Stomach (tissue), 9 donors: Measurements from ENCODE around the gene PRKCA. TPM values are rescaled to one million over a fixed set of nuclear protein-coding genes. Genes with fewer than 3 reads are reported as not detected.
"Not testable (repeated sequence)": the region's sequence is repeated elsewhere in the genome, so short reads cannot be mapped to it uniquely, and the experiment has no call there.

ENCODE experiments used
- DNase-seq, 2 donors: peaks; one replicate each; pipeline versions ENCODE4 v3.0.0 to v3.0.0-alpha.2; 2013 to 2019
- H3K27ac ChIP-seq, 5 donors: fragments of 200-600 bp in 4 of 5; sonication (generic) in 4 of 5; one replicate each; pipeline ENCODE4 v1.5.1; 2013 to 2019; ENCODE audit warnings: mild to moderate bottlenecking in 1 of 5, moderate library complexity in 1 of 5
- H3K27me3 ChIP-seq, 3 donors: fragments of 200-600 bp; sonication (generic); one replicate each; pipeline ENCODE4 v1.5.1; 2017 to 2019; ENCODE audit warnings: mixed run types in 1 of 3
- H3K36me3 ChIP-seq, 4 donors: fragments of 200-600 bp; sonication (generic); 1 replicate in 3 of 4; 2 replicates in 1 of 4; pipeline ENCODE4 v1.5.1; 2016 to 2019
- H3K4me1 ChIP-seq, 4 donors: fragments of 200-600 bp; sonication (generic); one replicate each; pipeline ENCODE4 v1.5.1; 2016 to 2019
- H3K4me3 ChIP-seq, 4 donors: fragments of 200-600 bp; sonication (generic) in 3 of 4; one replicate each; pipeline ENCODE4 v1.5.1; 2016 to 2019; ENCODE audit warnings: mild to moderate bottlenecking in 1 of 4
- H3K9me3 ChIP-seq, 4 donors: fragments of 200-600 bp; sonication (generic); one replicate each; pipeline ENCODE4 v1.5.1; 2016 to 2019
- CTCF ChIP-seq, 7 experiments: fragments of 450-650 bp in 4 of 7; fragments of 200-600 bp in 3 of 7; sonication (generic) in 3 of 7; IDR thresholded peaks; one replicate each; pipeline ENCODE4 v1.5.1; 2016 to 2019; ENCODE audit warnings: antibody characterized with exemption in 7 of 7, control low read depth in 2 of 7, mild to moderate bottlenecking in 1 of 7
- EP300 ChIP-seq: sonication (generic); formaldehyde crosslinking; IDR thresholded peaks from one replicate; pipeline ENCODE4 v1.6.1; 2017; ENCODE audit warnings: antibody characterized with exemption
- POLR2A ChIP-seq, 4 donors: fragments of 450-650 bp; IDR thresholded peaks; one replicate each; pipeline ENCODE4 v1.6.1; 2016; ENCODE audit warnings: antibody characterized with exemption in 4 of 4, control low read depth in 2 of 4, mild to moderate bottlenecking in 1 of 4, moderate library complexity in 1 of 4
- POLR2AphosphoS5 ChIP-seq, 3 donors: sonication (generic); formaldehyde crosslinking; IDR thresholded peaks; one replicate each; pipeline ENCODE4 v1.6.1; 2016; ENCODE audit warnings: antibody characterized with exemption in 3 of 3
- WGBS, 5 donors: extraction: QIAGEN DNeasy Blood & Tissue Kit in 3 of 5; methylation state at CpG; one replicate each; pipeline versions ENCODE4 v1.1.5 to v1.1.7; 2013 to 2018; 5-methylcytosine and 5-hydroxymethylcytosine counted together
- intact Hi-C: fragments of 100-400 bp; cut with DNase I; formaldehyde crosslinking; loops from one replicate; pipeline ENCODE4 v1.15.1; 2023; ENCODE audit warnings: low total_unique reads
- polyA plus RNA-seq, 3 donors: library from polyadenylated mRNA; stranded (reverse); fragments of 200-250 nt; gene quantifications; one replicate each; pipeline ENCODE4 v1.2.3, GENCODE V29; 2013
- total RNA-seq, 5 donors: library from RNA; depleted of rRNA; stranded (reverse); fragments of >200 nt; gene quantifications; one replicate each; pipeline versions ENCODE4 v1.1.0 to v1.2.3, GENCODE V29; 2014 to 2016
- donor health status: healthy with polysubstance abuse.
- donor health status: Bipolar disorder and iron deficiency.
- donor health status: healthy.

PRKCA gene
- total and polyA plus RNA-seq, 8 donors: 2.1 to 41.1 (median 12.2) TPM

GRCh38 chr17:66724581-66725341 lies 422.3 kb downstream of the PRKCA start:
- peak overlapping the region; percentile 42 to 79 (median 50) for H3K27ac ChIP-seq
- no peaks in the 10 kb centered on the region for H3K9me3 ChIP-seq
- intact Hi-C loops: no loop called here
- no peaks in the 10 kb centered on the region for H3K27me3 ChIP-seq
- H3K4me3 ChIP-seq: no peak overlapping the region
- H3K36me3 ChIP-seq: no peaks in the 10 kb centered on the region
- TF ChIP-seq CTCF (IDR thresholded peaks at IDR 0.05) (no peak), EP300 (no peak), POLR2AphosphoS5 (IDR thresholded peaks at IDR 0.05) (no peak), POLR2A (IDR thresholded peaks at IDR 0.05) (no peak)
- WGBS, 5 donors: 6 to 30% (median 19%) methylated on average over 5 of the region's 5 CpGs
- H3K4me1 ChIP-seq: peaks cover 21 to 43% (median 27%) of the 10 kb centered on the region in 4 donors
- peak; percentile 33 to 90 for DNase-seq

DNA sequence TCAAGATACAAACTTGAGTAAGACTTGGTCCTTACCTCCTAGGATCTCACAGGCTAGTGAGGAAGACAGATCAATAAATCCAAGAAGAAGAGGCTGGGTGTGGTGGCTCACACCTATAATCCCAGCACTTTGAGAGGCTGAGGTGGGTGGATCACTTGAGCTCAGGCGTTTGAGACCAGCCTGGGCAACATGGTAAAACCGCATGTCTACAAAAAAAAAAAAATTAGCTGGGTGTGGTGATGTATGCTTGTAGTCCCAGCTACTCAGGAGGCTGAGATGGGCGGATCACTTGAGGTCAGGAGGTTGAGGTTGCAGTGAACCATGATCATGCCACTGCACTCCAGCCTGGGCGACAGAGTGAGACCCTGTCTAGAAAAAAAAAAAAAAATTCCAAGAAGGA lies 423.0 kb downstream of the PRKCA start:
- peak overlapping the region in 2 of 5 donors; percentile 51 to 79 for H3K27ac ChIP-seq
- H3K27me3 ChIP-seq, DNase-seq, intact Hi-C loops, H3K36me3 ChIP-seq, H3K4me3 ChIP-seq, H3K9me3 ChIP-seq: not testable (repeated sequence)
- WGBS, 5 donors: 32 to 63% (median 52%) methylated on average over 4 of the region's 4 CpGs
- H3K4me1 ChIP-seq: peaks cover 22 to 48% (median 32%) of the 10 kb centered on the region in 4 donors

DNA sequence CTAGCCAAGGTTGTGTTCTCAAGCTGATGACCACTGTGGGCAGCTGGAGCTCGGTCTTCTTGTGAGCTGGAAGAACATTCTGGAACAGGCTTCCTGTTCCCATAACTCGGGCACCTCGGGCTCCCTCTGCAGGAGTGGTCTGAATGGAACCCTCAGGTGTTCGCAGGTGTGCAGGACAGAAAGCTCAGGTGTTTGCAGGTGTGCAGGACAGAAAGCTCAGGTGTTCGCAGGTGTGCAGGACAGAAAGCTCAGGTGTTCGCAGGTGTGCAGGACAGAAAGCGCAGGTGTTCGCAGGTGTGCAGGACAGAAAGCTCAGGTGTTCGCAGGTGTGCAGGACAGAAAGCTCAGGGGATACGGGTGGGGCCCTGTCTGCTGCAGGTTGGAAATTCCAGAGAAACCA lies 423.5 kb downstream of the PRKCA start:
- TF ChIP-seq CTCF (IDR thresholded peaks at IDR 0.05) (no peak), POLR2A (IDR thresholded peaks at IDR 0.05) (no peak), POLR2AphosphoS5 (IDR thresholded peaks at IDR 0.05) (no peak), EP300 (no peak)
- no peak overlapping the region for H3K4me3 ChIP-seq
- DNase-seq: no peak
- peak overlapping the region in 1 of 5 donors; percentile 79 for H3K27ac ChIP-seq
- intact Hi-C loops: no loop called here
- H3K9me3 ChIP-seq: no peaks in the 10 kb centered on the region
- no peaks in the 10 kb centered on the region for H3K27me3 ChIP-seq
- no peaks in the 10 kb centered on the region for H3K36me3 ChIP-seq
- WGBS, 5 donors: 83 to 89% (median 85%) methylated on average over 10 of the region's 10 CpGs
- peaks cover 22 to 49% (median 32%) of the 10 kb centered on the region in 4 donors for H3K4me1 ChIP-seq

DNA sequence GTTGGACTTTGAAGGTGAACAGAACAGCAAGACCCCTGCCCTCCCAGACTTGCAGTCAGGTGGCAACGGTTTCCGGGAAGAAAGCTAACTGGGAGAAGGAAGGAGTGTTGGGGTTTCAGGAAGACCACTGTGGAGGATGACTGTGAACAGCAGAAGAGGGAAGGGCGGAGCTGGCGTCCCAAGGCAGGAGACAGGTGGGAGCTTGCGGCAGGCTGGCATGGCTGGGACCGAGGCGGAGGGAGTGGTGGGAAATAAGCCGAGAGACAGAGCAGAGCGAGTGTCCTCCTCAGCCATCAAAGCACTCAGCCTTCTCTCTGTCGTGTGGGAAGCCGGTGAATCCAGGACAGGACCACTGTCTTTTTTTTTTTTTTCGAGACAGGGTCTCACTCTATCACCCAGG lies 424.0 kb downstream of the PRKCA start:
- intact Hi-C loops: no loop called here
- H3K27ac ChIP-seq: no peak overlapping the region
- no peak for TF ChIP-seq CTCF (IDR thresholded peaks at IDR 0.05)
- no peak for TF ChIP-seq EP300
- no peak for TF ChIP-seq POLR2AphosphoS5 (IDR thresholded peaks at IDR 0.05)
- no peak for TF ChIP-seq POLR2A (IDR thresholded peaks at IDR 0.05)
- H3K36me3 ChIP-seq: no peaks in the 10 kb centered on the region
- H3K4me3 ChIP-seq: no peak overlapping the region
- H3K4me1 ChIP-seq: peaks cover 22 to 49% (median 32%) of the 10 kb centered on the region in 4 donors
- H3K27me3 ChIP-seq: no peaks in the 10 kb centered on the region
- 96 to 99% (median 97%) methylated on average over 12 of the region's 12 CpGs for WGBS, 5 donors
- no peak for DNase-seq
- H3K9me3 ChIP-seq: no peaks in the 10 kb centered on the region

- intact Hi-C loops: no loop called here
- Histone ChIP-seq H3K4me1 (peaks cover 22 to 49% (median 32%) of the 10 kb centered on the region in 4 donors), H3K4me3 (no peak overlapping the region), H3K36me3 (no peaks in the 10 kb centered on the region), H3K9me3 (no peaks in the 10 kb centered on the region), H3K27me3 (no peaks in the 10 kb centered on the region), H3K27ac (no peak overlapping the region)
- WGBS, 5 donors: 87 to 93% (median 91%) methylated on average over 11 of the region's 11 CpGs
- DNase-seq: no peak
- TF ChIP-seq POLR2A (IDR thresholded peaks at IDR 0.05): no peak
- TF ChIP-seq CTCF (IDR thresholded peaks at IDR 0.05): no peak
- no peak for TF ChIP-seq EP300
- no peak for TF ChIP-seq POLR2AphosphoS5 (IDR thresholded peaks at IDR 0.05)
Measured at GRCh38 chr17:66726846-66727245, 424.4 kb downstream of the PRKCA start.
